ENCODE measurements around the gene PEX19.

- no peak for TF ChIP-seq POLR2AphosphoS5 (IDR thresholded peaks at IDR 0.05; ENCODE audit: low read depth, low read length)
- TF ChIP-seq POLR2A (IDR thresholded peaks at IDR 0.05; ENCODE audit: low read depth, low read length) = no peak
These were observed 57.9 kb downstream of the PEX19 start for GRCh38 chr1:160227034-160227433.
